Epidermal melanocyte (primary cell): Measurements from ENCODE around the gene C1QTNF8.
A peak's percentile ranks its signal among the peaks of the same experiment; 100 is the strongest.

ENCODE experiments used
- DNase-seq: peaks from one replicate; pipeline ENCODE4 v3.0.0; 2011; ENCODE audit warnings: low spot score; ENCODE audit not compliant: insufficient read length

C1QTNF8 gene

GRCh38 chr16:1061769-1062505, 34.1 kb downstream of the C1QTNF8 start:
- DNase-seq: no peak

- no peak for DNase-seq
These were observed 35.4 kb downstream of the C1QTNF8 start for GRCh38 chr16:1060416-1061340.

- DNase-seq: no peak
These were observed 36.7 kb downstream of the C1QTNF8 start for GRCh38 chr16:1059310-1059709.

- no peak for DNase-seq
These were observed 37.8 kb downstream of the C1QTNF8 start for GRCh38 chr16:1058216-1058615.

- no peak for DNase-seq
These were observed 38.7 kb downstream of the C1QTNF8 start for GRCh38 chr16:1057252-1057932.

- DNase-seq: no peak
These were observed 39.8 kb downstream of the C1QTNF8 start for GRCh38 chr16:1056196-1056595.

- DNase-seq: no peak
These were observed 40.5 kb downstream of the C1QTNF8 start for GRCh38 chr16:1055557-1055924.

- peak; percentile 87 for DNase-seq
These were observed 41.1 kb downstream of the C1QTNF8 start for GRCh38 chr16:1054660-1055556.

- DNase-seq: no peak
These were observed 42.2 kb downstream of the C1QTNF8 start for GRCh38 chr16:1053700-1054368.

GRCh38 chr16:1053121-1053521, 42.9 kb downstream of the C1QTNF8 start:
- DNase-seq: no peak

- no peak for DNase-seq
These were observed 43.3 kb downstream of the C1QTNF8 start for GRCh38 chr16:1052721-1053120.

- no peak for DNase-seq
These were observed 44.6 kb downstream of the C1QTNF8 start for GRCh38 chr16:1051446-1051845.

GRCh38 chr16:1050921-1051320, 45.1 kb downstream of the C1QTNF8 start:
- no peak for DNase-seq

GRCh38 chr16:1050516-1050915, 45.5 kb downstream of the C1QTNF8 start:
- DNase-seq: no peak

- DNase-seq: no peak
These were observed 46.1 kb downstream of the C1QTNF8 start for GRCh38 chr16:1049976-1050247.

GRCh38 chr16:1049113-1049975, 46.7 kb downstream of the C1QTNF8 start:
- DNase-seq: no peak

GRCh38 chr16:1048442-1049112, 47.5 kb downstream of the C1QTNF8 start:
- no peak for DNase-seq

- no peak for DNase-seq
These were observed 48.2 kb downstream of the C1QTNF8 start for GRCh38 chr16:1047801-1048200.

- DNase-seq: no peak
These were observed 48.9 kb downstream of the C1QTNF8 start for GRCh38 chr16:1047123-1047522.
